B cell (primary cell): Measurements from ENCODE around the gene COL28A1. TPM values are rescaled to one million over a fixed set of nuclear protein-coding genes. Genes with fewer than 3 reads are reported as not detected.

ENCODE experiments used
- ATAC-seq: fragments of 200-7000 bp; cut with Tn5 transposase; one replicate; pipeline ENCODE4 v1.10.0; 2021; ENCODE audit warnings: low read depth, mild to moderate bottlenecking, moderate number of reproducible peaks, moderate library complexity
- CTCF ChIA-PET: fragments of 350-600 bp; sonication (Branson Sonifier 250); formaldehyde crosslinking; loops from one replicate; lab custom pipeline; 2021; ENCODE audit warnings: antibody characterized with exemption, inconsistent platforms; lab: Charles Lee
- POLR2A ChIA-PET: fragments of 350-600 bp; sonication (Branson Sonifier 250); formaldehyde crosslinking; loops from one replicate; lab custom pipeline; 2021; ENCODE audit warnings: antibody characterized with exemption; lab: Charles Lee
- DNase-seq: peaks from one replicate; pipeline ENCODE4 v3.0.0; 2013
- H2AFZ ChIP-seq: 2 replicates; pipeline ENCODE4 v1.6.1; 2012; ENCODE audit warnings: mild to moderate bottlenecking, low read depth, low read length; ENCODE audit not compliant: insufficient read depth, poor library complexity, severe bottlenecking
- H3K27ac ChIP-seq, 2 donors: 1 replicate in 1 of 2; 2 replicates in 1 of 2; pipeline ENCODE4 v1.5.1; 2012 to 2013; ENCODE audit warnings: low read length in 2 of 2, mild to moderate bottlenecking in 2 of 2, moderate library complexity in 1 of 2
- H3K27me3 ChIP-seq, 4 experiments: fragments of 200-600 bp in 1 of 4; sonication (generic) in 1 of 4; replicated peaks in 1 of 4; 1 replicate in 2 of 4; 2 replicates in 2 of 4; pipeline versions ENCODE4 v1.6.1 to v1.7.0; 2013 to 2016; ENCODE audit warnings: low read length in 3 of 4, mild to moderate bottlenecking in 2 of 4, mixed read lengths in 1 of 4, moderate library complexity in 1 of 4; ENCODE audit not compliant: insufficient read depth in 4 of 4, control insufficient read depth in 3 of 4; ENCODE audit errors: control extremely low read depth in 1 of 4
- H3K36me3 ChIP-seq, 2 experiments: replicated peaks in 1 of 2; 1 replicate in 1 of 2; 2 replicates in 1 of 2; pipeline versions ENCODE4 v1.6.1 to v1.7.1; 2013; ENCODE audit warnings: low read length in 1 of 2; ENCODE audit not compliant: insufficient read depth in 2 of 2, control insufficient read depth in 1 of 2; ENCODE audit errors: control extremely low read depth in 1 of 2, extremely low read depth in 1 of 2
- H3K4me1 ChIP-seq, 2 donors: fragments of 200-600 bp in 1 of 2; sonication (generic) in 1 of 2; 1 replicate in 1 of 2; 2 replicates in 1 of 2; pipeline versions ENCODE4 v1.5.1 to v1.6.1; 2013 to 2017; ENCODE audit warnings: low read length in 2 of 2; ENCODE audit not compliant: control insufficient read depth in 2 of 2, insufficient read depth in 2 of 2
- H3K4me2 ChIP-seq: replicated peaks from 2 replicates; pipeline ENCODE3; 2012; ENCODE audit warnings: mild to moderate bottlenecking, low read depth, low read length; ENCODE audit not compliant: poor library complexity, severe bottlenecking
- H3K4me3 ChIP-seq, 5 experiments: fragments of 200-600 bp in 1 of 5; sonication (generic) in 1 of 5; 1 replicate in 3 of 5; 2 replicates in 2 of 5; pipeline versions ENCODE4 v1.5.1 to v1.7.0; 2011 to 2016; ENCODE audit warnings: low read length in 4 of 5, mild to moderate bottlenecking in 4 of 5, low read depth in 2 of 5, control low read depth in 1 of 5, moderate library complexity in 1 of 5; ENCODE audit not compliant: insufficient read depth in 1 of 5; ENCODE audit errors: control extremely low read depth in 1 of 5, extremely low read depth in 1 of 5
- H3K79me2 ChIP-seq: fragments of 200-600 bp; sonication (generic); one replicate; pipeline ENCODE4 v1.6.0; 2016; ENCODE audit warnings: low read length; ENCODE audit not compliant: control insufficient read depth, insufficient read depth
- H3K9ac ChIP-seq: fragments of 200-600 bp; sonication (generic); 2 replicates; pipeline ENCODE4 v1.6.1; 2017; ENCODE audit warnings: mild to moderate bottlenecking, low read length, moderate library complexity
- H3K9me3 ChIP-seq, 3 donors: one replicate each; pipeline versions ENCODE4 v1.6.1 to v1.7.1; 2013; ENCODE audit warnings: low read length in 2 of 3; ENCODE audit not compliant: control insufficient read depth in 2 of 3, insufficient read depth in 1 of 3; ENCODE audit errors: control extremely low read depth in 1 of 3
- H4K20me1 ChIP-seq: 2 replicates; pipeline ENCODE4 v1.6.0; 2012; ENCODE audit warnings: mild to moderate bottlenecking, low read length; ENCODE audit not compliant: insufficient read depth, control insufficient read depth, poor library complexity, severe bottlenecking
- H3K27ac Mint-ChIP-seq: one replicate; pipeline ENCODE4 v1.8.0; 2021; ENCODE audit warnings: mixed read lengths
- H3K27me3 Mint-ChIP-seq: one replicate; pipeline ENCODE4 v1.8.0; 2021; ENCODE audit warnings: mixed read lengths
- H3K4me1 Mint-ChIP-seq: one replicate; pipeline ENCODE4 v1.8.0; 2021; ENCODE audit warnings: mixed read lengths
- H3K4me3 Mint-ChIP-seq: one replicate; pipeline ENCODE4 v1.8.0; 2021; ENCODE audit warnings: mixed read lengths
- H3K9me3 Mint-ChIP-seq: one replicate; pipeline ENCODE4 v1.8.0; 2022; ENCODE audit warnings: mixed read lengths; ENCODE audit not compliant: insufficient read depth
- CTCF ChIP-seq: fragments of 200-600 bp; IDR thresholded peaks from one replicate; pipeline ENCODE4 v1.8.0; 2022; ENCODE audit warnings: antibody characterized with exemption, mild to moderate bottlenecking
- EZH2 ChIP-seq: IDR thresholded peaks from 2 replicates; pipeline ENCODE4 v1.6.1; 2012; ENCODE audit warnings: borderline replicate concordance, low read depth, mild to moderate bottlenecking, moderate library complexity, low read length; ENCODE audit not compliant: insufficient read depth, poor library complexity, severe bottlenecking
- WGBS: methylation state at CpG from one replicate; pipeline ENCODE4 v1.1.5; 2013; ENCODE audit warnings: missing lambda C conversion rate; ENCODE audit not compliant: insufficient coverage; 5-methylcytosine and 5-hydroxymethylcytosine counted together
- intact Hi-C: fragments of 100-400 bp; cut with micrococcal nuclease; formaldehyde crosslinking; loops from one replicate; pipeline ENCODE4 v1.10.0; 2022
- polyA plus RNA-seq: library from polyadenylated mRNA; depleted of rRNA; stranded (reverse); fragments of >200 nt; gene quantifications from 2 replicates; pipeline ENCODE4 v1.2.3, GENCODE V29; 2012
- total RNA-seq, 2 donors: library from RNA; stranded (reverse); fragments of 120-200 nt in 1 of 2; gene quantifications; 1 replicate in 1 of 2; 2 replicates in 1 of 2; pipeline versions ENCODE4 v1.2.3 to v1.2.4, GENCODE V29; 2013 to 2022

Gene COL28A1
- total and polyA plus RNA-seq, 2 donors (not counting 1 experiment from before 2014, with no cell fraction given), result 0.18 to 0.67 TPM

DNA sequence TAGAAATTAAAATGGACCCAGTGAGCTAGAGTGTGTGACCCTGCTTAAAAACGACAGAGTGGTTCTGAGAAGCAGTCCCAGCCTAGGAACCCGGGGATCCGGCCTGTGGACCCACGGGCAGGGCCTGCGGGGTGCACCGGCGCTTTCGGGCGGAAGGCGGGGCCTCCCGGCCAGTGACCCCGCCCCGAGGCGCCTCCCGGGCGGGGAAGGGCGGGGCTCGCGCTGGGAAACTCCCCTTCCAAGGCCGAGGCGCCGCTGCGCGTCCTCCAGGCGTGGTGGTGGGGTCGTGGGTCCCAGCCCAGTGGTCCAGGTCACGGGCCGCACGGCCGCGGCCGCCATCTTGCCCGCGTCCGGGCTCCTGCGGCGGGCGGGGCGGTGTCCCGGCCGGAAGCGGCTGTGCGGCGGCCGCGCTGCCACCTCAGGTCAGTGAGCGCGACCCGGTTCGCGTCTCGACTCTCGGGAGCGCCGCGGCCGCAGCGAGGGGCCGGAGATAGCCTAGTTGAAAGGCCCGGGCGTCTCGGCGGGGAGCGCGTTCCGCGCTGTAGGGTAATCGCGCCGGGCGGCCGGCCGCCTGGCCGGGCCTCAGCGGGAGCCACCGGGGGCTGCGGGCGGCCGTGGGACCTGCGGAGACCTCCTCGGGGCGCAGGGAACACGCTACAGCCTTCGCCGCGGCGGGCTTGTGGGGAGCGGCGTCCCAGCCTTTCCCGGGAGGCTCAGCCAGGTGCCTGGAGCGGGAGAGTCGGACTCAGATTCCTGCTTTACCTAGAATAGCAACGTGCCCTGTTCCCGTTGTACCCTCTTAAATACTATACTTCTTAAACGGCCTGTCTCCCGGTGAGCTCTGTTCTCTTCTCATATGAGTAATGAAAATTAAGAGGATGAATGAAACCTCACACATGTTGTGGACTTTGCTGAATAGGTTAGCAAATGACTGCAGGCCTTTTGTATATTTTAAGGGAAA is 31.3 kb upstream of the COL28A1 start, which contains the start of gene MIOS:
Gene MIOS, plus strand, starts transcription at position 234 of the 961 bp plus-strand sequence. CDS start 5,592 bp downstream, outside the sequence.
- CTCF ChIA-PET, result no interaction called here
- H3K27me3 Mint-ChIP-seq, result no peaks in the 10 kb centered on the region

More for the DNA sequence above, 31.3 kb upstream of the COL28A1 start, which contains the start of gene MIOS:
- H3K9ac ChIP-seq, result peak within 1 kb of the TSS; percentile 90
- Mint-ChIP-seq H3K4me1 (peaks cover 35% of the 10 kb centered on the region), H3K9me3 (no peaks in the 10 kb centered on the region), H3K27ac (peak within 1 kb of the TSS; percentile 90), H3K4me3 (peak within 1 kb of the TSS; percentile 83)
- H3K36me3 ChIP-seq, result no peaks in the 10 kb centered on the region
- peak within 1 kb of the TSS; percentile 87 for H2AFZ ChIP-seq
- no peaks in the 10 kb centered on the region for H3K9me3 ChIP-seq
- H3K4me1 ChIP-seq, result peaks cover 41 to 44% of the 10 kb centered on the region in 2 donors
- peaks cover 59% of the 10 kb centered on the region for H3K79me2 ChIP-seq
- H3K4me2 ChIP-seq, result peak within 1 kb of the TSS; percentile 72
- intact Hi-C loops, result loop anchor here (1.0 to 2.0 kb wide), 2 partner anchors 73 to 408 kb away; partner anchors contain the start of gene UMAD1
- peak within 1 kb of the TSS; percentile 93 to 99 for H3K27ac ChIP-seq
- no peaks in the 10 kb centered on the region for H4K20me1 ChIP-seq
- no peaks in the 10 kb centered on the region for H3K27me3 ChIP-seq
- DNase-seq, result peak; percentile 92
- TF ChIP-seq EZH2 (no peak), CTCF (no peak)
- peak; percentile 85 for ATAC-seq
- POLR2A ChIA-PET, result interaction anchor here (0.7 kb wide), 1 partner anchor 73 kb away, joined by 3 read pairs; the partner anchor contains the start of gene UMAD1
- H3K4me3 ChIP-seq, result peak within 1 kb of the TSS; percentile 65 to 94 (median 81)
- under 1% methylated on average over 89 of the region's 96 CpGs for WGBS
